Vagina (tissue), 2 donors: ENCODE data around the gene TBC1D22A.

ENCODE experiments used
- POLR2A ChIP-seq, 2 donors: fragments of 450-650 bp; IDR thresholded peaks; one replicate each; pipeline ENCODE4 v1.6.1; 2017; ENCODE audit warnings: antibody characterized with exemption in 2 of 2, mild to moderate bottlenecking in 2 of 2, moderate library complexity in 2 of 2
- POLR2AphosphoS5 ChIP-seq, 2 donors: sonication (generic); formaldehyde crosslinking; IDR thresholded peaks; one replicate each; pipeline ENCODE4 v1.9.0; 2017; ENCODE audit warnings: antibody characterized with exemption in 2 of 2, mild to moderate bottlenecking in 2 of 2, low read depth in 1 of 2; ENCODE audit not compliant: insufficient read depth in 1 of 2
- TF ChIP-seq, protein P1 (sequence below), 3 experiments: fragments of 450-650 bp in 2 of 3; fragments of 200-600 bp in 1 of 3; sonication (generic) in 1 of 3; IDR thresholded peaks; one replicate each; pipeline ENCODE4 v1.5.1; 2017 to 2019; ENCODE audit warnings: antibody characterized with exemption in 3 of 3, mild to moderate bottlenecking in 2 of 3, moderate library complexity in 2 of 3

GRCh38 chr22:46914916-46915894, 152.8 kb downstream of the TBC1D22A start:
- TF ChIP-seq, protein P1, sequence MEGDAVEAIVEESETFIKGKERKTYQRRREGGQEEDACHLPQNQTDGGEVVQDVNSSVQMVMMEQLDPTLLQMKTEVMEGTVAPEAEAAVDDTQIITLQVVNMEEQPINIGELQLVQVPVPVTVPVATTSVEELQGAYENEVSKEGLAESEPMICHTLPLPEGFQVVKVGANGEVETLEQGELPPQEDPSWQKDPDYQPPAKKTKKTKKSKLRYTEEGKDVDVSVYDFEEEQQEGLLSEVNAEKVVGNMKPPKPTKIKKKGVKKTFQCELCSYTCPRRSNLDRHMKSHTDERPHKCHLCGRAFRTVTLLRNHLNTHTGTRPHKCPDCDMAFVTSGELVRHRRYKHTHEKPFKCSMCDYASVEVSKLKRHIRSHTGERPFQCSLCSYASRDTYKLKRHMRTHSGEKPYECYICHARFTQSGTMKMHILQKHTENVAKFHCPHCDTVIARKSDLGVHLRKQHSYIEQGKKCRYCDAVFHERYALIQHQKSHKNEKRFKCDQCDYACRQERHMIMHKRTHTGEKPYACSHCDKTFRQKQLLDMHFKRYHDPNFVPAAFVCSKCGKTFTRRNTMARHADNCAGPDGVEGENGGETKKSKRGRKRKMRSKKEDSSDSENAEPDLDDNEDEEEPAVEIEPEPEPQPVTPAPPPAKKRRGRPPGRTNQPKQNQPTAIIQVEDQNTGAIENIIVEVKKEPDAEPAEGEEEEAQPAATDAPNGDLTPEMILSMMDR (IDR thresholded peaks at IDR 0.05): no peak
- TF ChIP-seq POLR2A (IDR thresholded peaks at IDR 0.05) (no peak), POLR2AphosphoS5 (IDR thresholded peaks at IDR 0.05; ENCODE audit: insufficient read depth in 1 of 2, low read depth in 1 of 2) (no peak)
